NCI-H345 (cell line): ENCODE results near the gene MPZL1.
A peak's percentile ranks its signal among the peaks of the same experiment; 100 is the strongest.
"Not testable (repeated sequence)": the region's sequence is repeated elsewhere in the genome, so short reads cannot be mapped to it uniquely, and the experiment has no call there.

Experiments
- DNase-seq: peaks from one replicate; lab custom pipeline; 2025; lab: John Stamatoyannopoulos, UW

MPZL1 gene

DNA sequence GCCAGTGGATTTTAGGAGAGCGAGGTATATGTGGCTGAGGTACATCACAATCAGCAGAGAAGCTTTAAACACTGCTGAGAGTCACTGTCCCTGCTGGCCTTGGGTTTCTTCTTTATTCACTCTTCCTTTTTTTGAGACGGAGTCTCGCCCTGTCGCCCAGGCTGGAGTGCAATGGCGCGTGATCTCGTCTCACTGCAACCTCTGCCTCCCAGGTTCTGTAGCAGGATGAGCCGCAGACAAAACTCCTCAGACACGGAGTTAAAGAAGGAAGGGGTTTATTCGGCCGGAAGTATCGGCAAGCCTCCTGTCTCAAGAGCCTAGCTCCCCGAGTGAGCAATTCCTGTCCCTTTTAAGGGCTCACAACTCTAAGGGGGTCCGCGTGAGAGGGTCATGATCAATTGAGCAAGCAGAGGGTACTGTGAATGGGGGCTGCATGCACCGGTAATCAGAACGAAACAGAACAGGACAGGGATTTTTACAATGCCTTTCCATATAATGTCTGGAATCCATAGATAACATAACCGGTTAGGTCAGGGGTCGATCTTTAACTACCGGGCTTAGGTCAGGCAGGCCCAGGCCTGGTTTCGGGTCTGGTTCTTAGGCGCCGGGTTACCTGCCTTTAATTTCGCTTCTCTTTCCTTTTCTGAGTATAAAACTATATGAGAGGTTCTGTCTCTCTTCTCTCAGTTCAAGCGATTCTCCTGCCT is 1.9 kb upstream of the MPZL1 start:
- DNase-seq, result not testable (repeated sequence)

DNA sequence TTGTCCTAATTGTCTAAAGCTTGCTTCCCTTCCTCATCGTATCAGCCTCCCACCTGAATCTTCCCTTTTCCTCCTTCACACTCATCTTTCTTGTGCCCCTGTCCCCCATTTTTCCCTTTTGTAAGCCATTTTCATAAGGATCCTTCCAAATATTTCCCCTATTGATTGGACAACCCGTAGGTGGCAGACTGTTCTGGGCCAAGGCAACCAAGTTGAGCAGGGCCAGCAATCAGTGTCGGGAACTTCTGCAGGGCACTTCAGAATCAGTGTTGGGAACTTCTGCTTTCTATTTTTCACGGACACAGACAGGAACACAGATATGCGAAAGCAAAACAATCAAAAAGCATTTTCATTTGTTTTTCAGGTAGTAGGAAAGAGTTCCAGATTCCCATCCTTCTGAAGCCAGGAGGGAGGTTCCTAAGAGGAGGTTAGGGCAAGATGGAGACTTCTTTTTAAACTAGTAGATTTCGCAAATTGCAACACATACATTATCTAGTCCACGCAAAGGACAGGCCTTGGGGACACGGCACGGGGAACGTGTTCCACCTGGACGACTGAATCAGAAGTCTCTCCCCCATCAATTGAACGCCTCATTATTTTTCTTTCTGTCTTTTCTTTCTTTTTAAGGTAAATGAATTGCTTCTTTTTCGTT is 691 bp upstream of the MPZL1 start:
- peak; percentile 48 for DNase-seq

DNA sequence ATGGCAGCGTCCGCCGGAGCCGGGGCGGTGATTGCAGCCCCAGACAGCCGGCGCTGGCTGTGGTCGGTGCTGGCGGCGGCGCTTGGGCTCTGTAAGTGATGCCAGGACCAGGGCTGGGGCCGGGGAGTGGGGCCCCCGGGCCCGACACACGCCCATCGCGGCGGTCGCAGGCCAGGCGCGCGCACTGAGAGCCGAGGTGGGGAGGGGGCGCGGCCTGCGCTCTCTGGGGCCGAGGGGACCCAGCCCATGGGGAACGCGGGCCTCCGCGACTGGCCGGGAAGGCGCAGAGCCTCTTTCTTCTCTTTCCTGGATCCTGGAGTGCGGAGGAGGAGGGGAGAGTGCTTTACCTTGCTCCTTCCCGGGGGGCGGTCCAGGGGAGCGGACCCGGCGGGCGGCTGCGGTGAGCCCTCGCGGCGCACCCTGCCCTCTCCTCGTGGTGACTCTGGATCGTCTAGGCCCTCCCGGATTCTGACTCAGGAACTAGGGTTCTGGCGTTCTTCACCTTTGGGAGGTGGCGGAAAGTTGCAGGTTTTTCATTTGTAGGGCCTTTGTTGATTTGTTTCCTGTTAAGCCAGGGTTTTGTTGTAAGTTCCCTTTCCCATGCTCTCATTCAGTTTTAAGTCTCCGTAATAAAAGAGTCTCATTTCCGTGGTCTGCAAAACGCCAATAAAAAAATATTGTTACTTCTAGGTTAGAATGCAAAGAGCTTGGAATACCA is 529 bp downstream of the MPZL1 start:
- DNase-seq, result peak; percentile 71

DNA sequence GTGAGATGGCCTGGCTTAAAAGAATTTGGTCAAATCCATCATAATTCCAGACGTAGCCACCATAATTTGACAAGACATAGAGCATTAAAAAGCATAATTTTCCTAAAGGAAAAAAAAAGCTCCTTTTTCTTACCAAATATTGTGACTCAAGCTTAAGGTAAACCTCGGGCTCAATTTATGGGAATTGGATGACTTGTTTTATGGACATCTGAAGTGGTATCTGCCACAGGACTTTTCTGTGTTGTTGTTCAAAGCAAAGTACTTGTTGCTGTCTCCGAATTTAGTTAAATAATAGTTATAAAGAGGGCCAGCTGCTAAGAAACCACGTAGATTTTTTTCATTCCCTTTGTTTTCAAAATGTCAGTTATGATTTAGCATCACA is 1.1 kb downstream of the MPZL1 start:
- no peak for DNase-seq

DNA sequence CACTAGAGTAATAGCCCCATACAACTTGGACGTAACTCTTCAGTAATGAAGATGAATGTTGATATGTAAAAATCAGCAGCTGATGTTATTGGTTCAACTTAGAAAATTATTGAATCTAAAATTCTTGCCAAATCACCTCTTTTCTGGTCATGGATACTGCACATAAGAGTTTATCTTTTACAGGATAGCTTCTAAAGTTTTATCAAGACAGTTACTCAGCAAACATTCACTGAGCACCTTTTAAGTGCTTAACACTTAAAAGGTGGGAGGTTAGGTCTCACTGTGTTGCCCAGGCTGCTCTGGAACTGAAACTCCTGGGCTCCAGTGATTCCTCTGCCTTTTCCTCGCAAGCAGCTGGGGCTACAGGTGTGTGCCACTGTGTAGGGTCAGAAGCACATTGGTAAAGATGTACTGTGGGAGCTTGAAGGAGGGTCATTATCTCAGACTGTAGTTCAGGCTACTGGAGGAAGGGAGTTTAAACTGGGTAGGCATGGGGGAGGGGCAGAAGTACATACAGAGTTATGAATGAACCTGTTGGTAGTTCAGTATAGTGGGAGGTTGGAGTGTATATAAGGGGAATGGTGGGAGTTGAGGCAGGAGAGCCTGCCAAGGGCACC is 2.0 kb downstream of the MPZL1 start:
- DNase-seq, result no peak

DNA sequence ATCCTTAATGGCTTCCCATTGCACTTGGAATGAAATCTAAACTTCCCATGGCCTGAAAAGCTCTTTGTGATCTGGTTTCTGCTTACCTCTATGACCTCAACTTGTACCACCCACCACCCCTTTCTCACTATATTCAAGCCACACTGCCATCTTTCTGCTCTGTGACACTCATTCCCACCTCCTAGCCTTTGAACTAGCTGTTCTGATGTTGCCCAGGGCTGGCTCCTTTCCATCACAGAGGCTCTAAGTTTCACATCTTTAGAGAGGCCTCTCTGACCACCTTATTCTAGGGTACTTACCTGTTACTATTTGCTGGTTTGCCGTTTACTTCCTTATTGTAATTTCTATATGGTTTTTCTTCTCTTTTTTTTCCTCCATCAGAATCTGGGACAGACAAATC is 4.2 kb downstream of the MPZL1 start:
- DNase-seq, result no peak

DNA sequence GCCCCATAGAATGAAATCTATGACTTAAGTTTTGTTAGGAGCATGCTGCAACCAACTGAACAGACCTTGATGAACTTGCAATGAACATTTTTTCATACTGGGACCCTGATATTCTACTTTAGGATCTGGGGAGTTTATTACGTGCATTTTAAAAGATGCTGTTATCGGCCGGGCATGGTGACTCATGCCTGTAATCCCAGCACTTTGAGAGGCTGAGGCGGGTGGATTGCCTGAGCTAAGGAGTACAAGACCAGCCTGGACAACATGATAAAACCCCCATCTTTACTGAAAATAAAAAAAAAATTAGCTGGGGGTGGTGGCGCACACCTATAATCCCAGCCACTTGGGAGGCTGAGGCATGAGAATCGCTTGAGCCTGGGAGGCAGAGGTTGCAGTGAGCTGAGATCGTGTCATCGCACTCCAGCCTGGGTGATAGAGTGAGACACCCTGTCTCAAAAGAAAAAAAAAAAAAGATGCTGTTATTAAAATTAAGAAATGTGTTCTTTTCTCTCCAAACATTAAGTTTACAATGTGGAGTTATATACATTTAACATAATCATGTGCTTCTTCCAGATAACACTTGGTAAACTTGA is 7.1 kb downstream of the MPZL1 start:
- DNase-seq, result no peak

DNA sequence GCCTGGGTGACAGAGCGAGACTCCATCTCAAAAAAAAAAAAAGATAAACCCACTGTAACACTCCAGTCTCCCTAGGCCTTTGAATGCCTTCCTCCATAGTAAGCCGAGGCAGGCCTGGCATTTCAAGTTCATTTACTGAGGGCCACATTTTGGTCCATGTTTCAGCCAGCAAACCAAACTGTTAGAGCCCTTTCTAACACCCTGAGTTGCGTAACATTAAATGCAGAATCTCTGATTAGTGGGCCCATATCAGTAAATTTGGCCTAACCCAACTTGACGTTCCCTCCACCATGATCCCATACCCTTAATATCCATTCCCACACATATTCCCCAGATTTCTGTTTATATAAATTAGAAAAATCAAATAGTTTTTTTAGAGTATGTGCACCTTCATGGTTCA is 12.4 kb downstream of the MPZL1 start:
- no peak for DNase-seq

DNA sequence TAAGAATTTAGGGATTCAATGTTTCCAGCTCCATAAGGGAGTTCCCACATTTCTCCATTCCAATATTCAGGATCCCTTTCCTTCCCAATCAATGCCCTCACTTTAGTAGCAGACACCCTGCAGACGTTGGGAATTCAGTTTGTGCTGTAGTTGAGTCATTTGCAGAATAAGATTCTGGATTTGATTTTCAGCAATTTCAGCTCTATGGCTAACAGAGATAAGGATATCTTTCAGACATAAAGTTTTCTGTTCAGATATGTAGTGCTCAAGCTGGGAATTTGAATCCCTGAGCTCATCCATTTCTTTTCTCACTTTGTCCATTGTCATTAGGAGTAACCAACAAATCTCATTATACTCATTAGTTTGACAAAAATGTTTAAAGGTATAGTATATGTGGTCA is 13.1 kb downstream of the MPZL1 start:
- no peak for DNase-seq

DNA sequence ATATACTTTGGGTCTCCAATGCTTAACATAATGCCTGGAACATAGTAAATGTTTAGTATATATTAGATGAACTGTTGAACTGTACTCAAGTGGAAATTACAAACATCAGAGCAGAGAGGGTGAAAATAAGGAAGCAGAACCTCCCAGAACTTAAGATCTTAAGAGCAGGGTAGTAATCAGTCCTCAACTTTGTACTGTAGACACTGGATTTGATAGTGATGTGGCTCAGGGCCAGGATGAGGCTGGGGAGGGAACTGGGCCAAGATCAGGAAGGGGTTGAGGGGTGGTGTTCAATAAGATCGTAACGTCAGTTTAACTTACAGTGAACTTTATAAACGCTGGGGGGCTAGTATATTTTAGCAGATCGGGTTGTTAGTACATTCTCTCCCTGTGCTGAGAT is 15.4 kb downstream of the MPZL1 start:
- DNase-seq, result no peak

DNA sequence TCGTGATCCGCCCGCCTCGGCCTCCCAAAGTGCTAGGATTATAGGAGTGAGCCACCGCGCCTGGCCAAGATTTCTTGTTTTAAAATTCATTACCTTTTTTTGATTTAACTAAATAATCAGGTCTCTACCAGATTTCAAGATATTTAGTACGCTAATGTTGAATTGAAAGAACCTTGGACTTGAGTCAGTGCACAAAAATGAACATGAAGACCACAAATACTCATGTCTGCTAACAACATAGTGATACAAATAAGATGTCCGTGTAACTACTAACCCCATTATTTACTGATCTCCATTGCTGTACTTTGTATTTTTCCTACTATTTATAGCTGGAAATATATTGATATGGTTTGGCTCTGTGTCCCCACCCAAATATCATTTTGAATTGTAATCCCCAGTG is 16.4 kb downstream of the MPZL1 start:
- no peak for DNase-seq

DNA sequence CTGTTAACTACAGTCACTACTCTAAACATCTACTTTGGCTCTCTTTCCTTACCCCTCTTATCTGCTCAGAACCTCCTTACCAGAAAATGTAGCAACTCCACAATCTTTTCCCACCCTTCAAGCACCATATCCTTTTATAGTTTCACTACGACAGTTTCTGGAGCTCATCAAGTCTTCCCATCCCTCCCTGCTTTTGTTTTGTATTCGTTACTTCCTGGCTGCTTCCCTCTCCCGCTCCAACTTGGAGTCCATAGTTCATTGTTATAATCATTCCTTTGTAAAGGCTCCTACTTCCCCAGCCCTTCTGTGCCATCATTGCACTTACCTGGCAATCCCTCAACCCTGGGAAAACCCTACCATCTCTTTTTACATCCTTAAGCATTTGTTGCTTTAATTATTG is 18.0 kb downstream of the MPZL1 start:
- no peak for DNase-seq

DNA sequence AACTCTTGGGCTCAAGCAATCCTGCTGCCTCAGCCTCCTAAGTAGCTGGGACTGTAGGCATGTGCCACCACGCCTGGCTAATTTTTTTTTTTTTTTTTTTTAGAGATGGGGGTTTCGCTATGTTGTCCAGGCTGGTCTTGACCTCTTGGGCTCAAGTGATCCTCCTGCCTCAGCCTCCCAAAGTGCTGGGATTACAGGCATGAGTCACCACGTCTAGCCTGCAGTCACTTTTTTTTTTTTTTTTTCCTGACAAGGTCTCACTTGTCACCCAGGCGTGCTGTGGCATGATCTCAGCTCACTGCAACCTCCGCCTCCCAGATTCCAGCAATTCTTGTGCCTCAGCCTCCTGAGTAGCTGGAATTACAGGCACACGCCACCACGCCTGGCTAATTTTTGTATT is 19.3 kb downstream of the MPZL1 start:
- DNase-seq, result not testable (repeated sequence)

DNA sequence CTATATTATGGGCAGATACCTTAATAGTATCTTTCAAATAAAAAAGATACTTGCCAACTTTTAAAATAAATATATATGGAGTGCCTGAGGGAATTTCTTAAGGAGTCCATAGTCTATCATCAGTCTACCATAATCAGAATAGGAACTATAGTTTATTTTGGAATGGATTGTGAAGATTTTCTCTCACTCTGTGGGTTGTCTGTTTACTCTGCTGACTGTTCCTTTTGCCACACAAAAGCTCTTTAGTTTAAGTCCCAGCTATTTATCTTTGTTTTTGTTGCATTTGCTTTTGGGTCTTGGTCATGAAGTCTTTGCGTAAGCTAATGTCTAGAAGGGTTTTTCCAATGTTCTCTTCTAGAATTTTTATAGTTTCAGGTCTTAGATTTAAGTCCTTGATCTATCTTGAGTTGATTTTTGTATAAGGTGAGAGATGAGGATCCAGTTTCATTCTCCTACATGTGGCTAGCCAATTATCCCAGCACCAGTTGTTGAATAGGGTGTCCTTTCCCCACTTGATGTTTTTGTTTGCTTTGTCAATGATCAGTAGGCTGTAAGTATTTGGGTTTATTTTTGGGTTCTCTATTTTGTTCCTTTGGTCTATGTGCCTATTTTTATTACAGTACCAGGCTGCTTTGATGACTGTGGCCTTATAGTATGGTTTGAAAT is 20.7 kb downstream of the MPZL1 start:
- DNase-seq, result peak; percentile 21

DNA sequence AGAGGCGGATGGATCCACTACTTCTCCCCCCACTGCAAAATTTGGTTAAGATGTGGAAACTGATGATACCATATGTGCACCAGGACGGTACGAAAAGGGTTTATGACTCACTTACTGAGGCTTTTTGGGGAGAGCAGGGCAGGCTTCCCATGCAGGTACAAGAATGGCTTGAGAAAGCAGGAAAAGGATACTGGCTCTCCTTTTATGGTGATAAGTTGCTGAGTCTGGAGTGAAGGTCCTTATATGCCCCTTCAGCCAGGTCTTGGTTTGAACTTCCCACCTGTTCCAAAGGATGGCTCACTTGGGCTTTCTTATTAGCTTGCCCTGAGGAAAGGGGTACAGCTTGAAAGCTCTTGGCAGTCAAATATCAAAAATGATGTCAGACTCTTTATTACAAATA is 23.1 kb downstream of the MPZL1 start:
- no peak for DNase-seq

DNA sequence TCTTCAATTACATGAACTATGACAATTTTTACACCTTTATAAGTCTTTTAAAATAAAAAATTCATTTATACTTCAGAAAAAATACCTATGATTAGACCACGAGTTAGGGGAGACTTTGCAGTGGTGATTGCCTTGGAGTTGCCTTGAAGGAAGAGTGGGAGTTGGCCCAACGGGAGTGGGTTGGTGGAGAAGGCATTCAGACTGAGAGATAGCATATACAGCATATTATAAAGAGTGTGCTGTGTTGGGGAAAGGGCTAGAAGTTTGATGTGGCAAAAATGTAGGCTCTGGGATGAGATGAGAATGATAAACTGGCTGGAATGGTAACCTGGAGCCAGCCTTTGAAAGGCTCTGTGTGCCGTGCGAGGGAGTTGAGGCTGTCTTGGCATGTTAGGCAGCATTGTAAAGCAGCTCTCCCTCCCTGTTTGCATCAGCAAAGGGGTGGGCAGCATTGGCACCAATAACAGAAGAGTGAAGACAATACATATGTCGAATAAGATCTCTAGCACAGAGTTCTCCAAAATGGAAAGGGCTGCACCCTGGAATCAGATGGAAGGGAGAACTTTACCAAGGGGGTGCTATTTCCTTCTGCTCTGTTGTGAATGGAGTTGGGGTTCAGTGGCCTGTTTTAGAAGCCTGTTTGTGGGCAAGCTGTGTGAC is 24.4 kb downstream of the MPZL1 start:
- DNase-seq, result no peak

DNA sequence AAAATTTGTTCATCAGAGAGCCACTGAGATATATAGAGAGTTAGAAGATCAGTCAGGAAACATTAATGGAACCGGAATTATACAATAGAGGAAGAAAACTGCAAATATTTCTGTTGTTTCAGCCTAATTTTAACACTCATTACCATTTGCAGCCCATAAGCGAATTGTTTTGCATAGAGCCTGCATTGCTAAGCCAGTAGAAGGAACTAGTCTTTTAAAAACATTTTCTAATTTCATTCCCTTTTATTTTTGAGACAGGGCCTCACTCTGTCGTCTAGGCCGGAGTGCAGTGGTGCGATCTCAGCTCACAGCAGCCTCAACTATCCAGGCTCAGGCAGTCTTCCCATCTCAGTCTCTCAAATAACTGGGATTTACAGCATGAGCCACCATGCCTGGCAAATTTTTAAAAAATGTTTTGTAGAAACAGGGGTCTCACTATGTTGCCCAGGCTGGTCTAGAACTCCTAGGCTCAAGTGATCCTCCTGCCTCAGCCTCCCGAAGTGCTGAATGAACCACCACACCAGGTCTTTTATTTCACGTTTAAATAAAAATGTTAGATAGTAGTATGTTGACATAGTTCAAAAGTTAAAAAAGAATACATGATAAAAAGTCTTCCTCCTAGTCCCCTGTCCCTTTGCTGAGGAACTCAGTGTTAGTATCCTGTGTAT is 25.3 kb downstream of the MPZL1 start:
- no peak for DNase-seq

DNA sequence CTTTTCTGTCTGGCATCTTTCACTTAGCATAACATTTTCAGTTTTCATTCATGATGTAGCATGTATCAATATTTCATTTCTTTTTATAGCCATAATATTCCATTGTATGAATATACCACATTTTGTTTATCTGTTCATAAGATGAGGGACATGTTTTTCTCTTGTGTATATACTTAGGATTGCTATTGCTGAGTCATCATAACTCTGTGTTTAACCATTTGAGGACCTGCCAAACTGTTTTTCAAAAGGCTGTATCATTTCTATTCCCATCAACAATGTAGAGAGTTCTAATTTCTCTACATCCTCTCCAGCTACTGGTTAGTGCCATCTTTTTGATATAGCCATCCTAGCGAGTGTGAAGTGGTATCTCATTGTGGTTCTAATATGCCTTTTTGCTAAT is 26.2 kb downstream of the MPZL1 start:
- no peak for DNase-seq

DNA sequence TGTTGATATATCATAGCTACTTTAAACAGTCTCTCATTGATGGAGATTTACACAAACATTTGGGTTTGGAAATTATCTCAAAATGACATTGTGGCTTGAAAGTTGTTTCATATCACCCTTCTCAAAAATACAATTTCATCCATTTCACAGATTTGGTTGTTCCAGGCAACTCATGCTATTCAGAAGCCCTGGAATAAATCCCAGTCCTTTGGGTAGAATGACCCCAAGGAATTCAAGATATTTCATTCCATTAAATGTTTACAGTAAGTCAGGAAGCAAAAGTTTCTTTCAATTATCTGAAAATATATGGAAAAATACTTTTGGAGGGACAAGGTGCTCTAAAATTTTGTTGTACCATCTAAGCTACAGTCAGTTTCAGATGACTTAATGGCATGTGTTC is 27.1 kb downstream of the MPZL1 start:
- no peak for DNase-seq

DNA sequence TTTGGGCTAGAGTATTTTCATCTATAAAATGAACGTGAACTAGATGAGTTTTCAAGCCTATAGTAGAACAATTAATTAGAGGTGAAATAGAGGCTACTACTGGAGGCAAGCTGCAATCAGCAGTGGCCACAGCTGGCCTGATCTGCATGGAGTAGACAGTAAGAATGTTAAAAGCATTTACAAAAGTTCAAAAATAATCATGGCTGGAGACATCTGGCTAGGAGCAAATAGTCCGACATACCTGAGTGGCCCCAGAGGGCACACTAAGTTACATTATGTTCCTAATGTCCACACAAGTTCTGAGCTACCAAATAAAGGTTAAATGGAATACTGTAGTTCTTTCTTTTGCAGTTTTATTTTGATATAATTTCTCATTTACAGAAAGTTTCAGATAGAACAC is 28.0 kb downstream of the MPZL1 start:
- DNase-seq, result no peak

DNA sequence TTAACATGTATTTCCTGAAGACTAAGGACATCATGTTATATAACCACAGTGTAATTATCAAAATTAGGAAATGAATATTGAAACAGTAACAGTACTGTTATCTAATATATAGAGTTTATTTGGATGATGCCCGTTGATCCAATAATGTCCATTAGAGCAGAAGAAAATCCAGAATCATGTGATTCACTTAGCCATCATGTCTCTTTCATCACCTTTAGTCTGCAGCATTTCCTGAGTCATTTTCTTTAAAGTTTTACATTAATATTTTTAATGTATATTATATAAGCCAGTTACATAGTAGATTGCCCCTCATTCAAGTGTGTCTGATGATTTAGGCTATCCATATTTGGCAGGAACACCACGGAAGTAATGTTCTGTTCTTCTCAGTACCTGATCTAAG is 28.9 kb downstream of the MPZL1 start:
- no peak for DNase-seq
